HG03354 (cell line): ENCODE measurements around the gene TRERF1.

Source experiments
- ATAC-seq: cut with Tn5 transposase; IDR thresholded peaks from one replicate; pipeline ENCODE4 v1.9.1; 2021; ENCODE audit warnings: mild to moderate bottlenecking; ENCODE audit not compliant: unreplicated experiment, poor library complexity, severe bottlenecking

Gene TRERF1

DNA sequence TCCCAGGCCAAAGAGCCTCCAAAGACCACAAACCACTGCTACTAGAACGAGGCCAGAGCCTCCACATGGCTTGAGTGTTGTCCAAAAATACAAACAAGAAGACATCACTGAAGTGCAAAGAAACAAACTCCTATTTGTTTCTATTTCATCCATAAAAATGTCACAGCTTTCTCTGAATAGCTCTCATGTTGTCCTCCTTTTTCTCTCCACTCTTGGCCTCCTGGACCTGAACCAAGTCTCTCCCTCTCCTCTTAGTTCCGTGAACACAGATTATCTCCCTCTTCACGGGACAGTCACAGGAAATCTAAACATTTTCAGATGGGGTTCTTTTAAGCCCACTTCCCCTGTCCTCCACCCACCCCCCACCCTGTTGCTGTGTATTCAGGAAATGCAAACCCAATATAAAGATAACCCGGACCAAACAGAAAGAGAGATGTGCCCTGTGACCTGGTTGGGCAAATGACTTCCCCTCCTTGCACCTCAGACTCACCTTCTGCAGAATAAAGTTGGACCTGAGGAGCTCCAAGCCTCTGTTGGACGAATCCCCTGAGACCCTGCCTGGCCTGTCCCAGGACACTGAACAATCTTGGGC, 158.2 kb downstream of the TRERF1 start:
- no peak for ATAC-seq

DNA sequence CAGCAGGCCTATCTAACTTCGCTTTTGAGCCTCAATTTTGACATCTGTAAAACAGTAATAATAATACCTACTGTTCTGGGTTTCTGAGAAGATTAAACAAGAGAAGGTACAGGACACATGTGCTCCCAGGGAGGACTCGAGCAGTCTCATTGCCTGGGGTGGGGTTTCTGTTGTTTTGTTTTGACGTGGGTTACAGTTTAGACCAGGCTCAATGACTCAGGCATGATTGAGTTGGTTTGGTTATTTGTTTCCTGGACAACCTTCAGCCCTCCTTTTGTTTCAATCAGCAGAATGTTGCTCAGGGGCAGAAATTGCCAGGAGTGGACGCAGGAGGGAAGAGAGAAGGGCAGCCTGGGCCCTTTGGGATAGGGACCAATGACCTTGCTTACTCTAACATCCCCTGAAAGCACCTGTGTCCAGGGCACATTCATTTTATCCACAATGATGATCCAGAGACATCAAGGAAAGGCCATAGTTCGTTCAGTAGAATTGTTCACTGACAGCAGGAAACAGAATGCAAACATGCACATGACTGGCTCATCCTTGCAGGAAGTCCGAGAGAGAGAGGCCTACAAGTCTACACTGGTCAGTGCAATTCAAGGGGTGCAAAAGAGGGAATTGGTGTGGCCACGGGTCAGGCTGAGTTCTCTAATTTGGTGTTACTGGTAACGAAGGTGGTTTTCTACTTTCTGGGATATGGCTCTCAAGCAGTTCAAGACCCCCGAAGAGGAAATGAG, 159.6 kb downstream of the TRERF1 start:
- ATAC-seq, result no peak

DNA sequence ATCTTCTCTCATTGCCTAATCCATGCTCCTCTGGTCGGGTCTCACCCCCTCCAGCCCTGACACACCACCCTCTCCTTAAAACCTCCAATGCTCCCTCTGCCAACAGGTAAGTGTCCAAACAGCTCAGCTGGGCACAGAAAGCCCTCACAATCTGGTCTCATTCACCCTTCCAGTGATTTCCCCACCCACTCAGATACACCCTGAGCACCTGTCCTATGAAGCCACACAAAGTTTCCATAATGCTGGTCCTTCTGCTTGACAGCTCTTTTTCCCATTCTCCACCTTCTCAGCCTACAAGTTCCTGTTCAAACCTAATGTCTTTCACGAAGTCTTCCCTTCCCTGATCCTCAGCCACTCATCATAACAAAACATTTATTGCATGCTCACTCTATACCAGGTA, 164.0 kb downstream of the TRERF1 start:
- ATAC-seq, result no peak

GRCh38 chr6:42281570-42281969, 170.2 kb downstream of the TRERF1 start:
- no peak for ATAC-seq

DNA sequence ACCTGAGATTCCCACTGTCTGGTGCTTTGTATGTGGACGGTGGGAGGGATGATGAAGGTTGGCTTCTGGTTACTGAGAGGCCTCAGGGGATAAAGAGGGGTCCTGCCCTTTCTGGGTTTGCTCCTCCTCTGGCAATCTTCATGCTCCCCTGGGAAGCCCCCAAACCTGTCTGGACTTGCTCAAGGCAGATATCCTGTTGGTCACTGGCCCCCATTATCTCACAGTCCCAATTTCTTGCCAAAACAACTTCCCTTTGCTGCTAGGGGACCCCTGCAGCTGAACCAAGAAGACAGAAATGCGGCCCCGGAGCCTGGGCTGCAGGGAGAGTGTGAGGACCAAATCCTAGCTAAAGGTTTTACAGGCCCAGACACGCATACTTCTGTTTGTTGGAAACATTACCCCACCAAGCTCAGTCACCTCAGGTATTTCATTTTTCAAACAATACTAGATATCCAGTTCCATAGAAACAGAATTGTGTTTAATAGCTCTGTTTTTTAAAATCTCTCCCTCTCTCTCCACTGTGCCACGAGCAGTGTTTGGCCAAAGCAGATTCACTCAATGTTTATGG, 170.7 kb downstream of the TRERF1 start:
- no peak for ATAC-seq

- ATAC-seq, result no peak
Measured at GRCh38 chr6:42279966-42280629, 171.6 kb downstream of the TRERF1 start.

DNA sequence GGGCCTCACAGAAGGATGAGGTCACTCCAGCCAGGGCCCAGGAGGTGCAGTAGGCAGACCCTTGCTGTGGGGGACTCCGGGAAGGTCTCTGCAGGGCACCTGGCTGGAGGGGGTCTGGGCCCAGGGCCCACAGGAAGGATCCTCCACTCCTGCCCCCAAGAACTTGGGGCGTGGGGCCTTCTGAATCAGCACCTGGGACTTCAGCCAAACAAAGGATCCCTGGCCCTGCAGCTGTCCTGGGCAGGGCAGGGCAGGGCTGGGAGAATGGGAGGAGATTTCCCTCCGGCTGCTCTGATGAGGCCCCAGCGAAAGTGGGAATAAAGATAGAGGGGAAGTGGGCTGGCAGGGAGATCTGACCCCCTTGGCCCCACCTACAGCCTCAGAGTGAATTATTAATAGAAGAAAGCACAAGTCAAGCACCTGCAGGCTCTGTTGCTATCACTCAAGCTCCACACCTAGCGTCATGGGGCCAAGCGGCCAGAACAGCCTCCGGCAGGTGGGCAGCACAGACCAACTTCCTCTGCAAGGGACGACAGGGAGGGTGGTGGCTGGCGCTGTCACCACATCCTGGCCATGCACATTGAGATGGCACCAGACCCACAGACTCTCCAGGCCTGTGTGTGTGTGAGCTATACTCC, 172.5 kb downstream of the TRERF1 start:
- no peak for ATAC-seq

GRCh38 chr6:42278131-42278853, 173.4 kb downstream of the TRERF1 start:
- no peak for ATAC-seq

DNA sequence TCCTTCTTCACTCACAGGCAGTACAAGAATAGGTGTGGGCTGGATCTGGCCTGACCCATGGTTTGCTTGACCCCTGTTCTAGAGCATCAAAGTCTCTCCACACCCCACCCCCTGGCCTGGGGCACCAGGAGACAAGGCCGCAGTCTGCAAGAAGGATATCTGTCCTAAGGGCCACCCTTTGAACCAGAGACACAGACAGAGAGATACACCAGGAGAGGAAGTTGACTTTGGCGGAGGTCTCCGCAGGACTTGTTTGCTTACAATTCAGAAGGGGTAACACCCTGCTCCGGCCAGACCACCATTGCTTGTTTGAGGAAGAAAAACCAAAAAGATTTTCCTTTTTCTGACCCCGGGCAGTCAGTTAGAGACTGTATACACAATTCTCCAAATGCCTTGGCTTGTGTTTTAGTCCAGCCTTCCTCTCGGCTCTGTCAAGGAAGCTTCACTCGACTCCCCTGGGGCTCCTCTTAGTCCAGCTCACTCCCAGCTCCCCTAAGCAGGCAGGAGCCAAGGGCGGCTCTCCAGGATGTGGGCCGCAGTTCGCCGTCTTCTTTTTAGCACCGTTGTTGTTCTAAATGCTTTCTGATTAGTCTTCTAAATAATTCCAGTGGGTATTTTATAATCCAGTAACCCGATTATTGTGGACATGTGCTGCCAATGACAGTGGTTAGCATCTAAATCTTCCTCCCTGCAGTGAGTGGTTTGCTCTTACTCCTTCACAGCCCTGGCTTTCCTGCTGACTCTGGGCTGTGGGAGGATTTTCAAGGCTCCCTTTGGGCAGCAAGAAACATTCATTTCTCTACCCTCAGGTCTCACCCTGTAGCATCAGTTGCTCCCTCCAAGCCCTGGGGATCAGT, 175.5 kb downstream of the TRERF1 start:
- ATAC-seq, result no peak

- no peak for ATAC-seq
Measured at GRCh38 chr6:42275376-42276033, 176.2 kb downstream of the TRERF1 start.

- no peak for ATAC-seq
Measured at GRCh38 chr6:42274898-42275297, 176.8 kb downstream of the TRERF1 start.

GRCh38 chr6:42271834-42272805, 179.6 kb downstream of the TRERF1 start:
- ATAC-seq, result no peak

DNA sequence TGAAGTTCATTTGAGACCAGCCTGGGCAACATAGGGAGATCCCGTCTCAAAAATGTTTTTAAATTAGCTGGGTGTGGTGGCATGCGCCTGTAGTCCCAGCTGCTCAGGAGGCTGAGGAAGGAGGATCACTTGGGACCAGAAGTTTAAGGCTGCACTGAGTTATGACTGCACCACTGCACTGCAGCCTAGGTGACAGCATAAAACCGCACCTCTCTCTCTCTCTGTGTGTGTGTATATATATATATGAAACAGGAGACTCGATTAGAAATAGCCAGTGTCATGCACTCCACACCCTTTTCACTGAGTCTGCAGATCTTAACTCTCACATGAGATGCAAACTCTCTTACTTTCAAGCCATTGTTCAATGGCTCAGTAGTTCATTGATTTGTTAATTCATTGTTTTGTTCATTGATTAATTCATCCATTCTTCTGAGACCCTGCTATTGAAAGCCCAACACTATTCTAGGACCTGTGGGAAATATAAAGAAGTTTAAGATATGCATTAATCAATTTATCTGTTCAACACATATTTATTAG, 181.7 kb downstream of the TRERF1 start:
- ATAC-seq, result peak; percentile 40

GRCh38 chr6:42269553-42269952, 182.2 kb downstream of the TRERF1 start:
- peak; percentile 93 for ATAC-seq

- no peak for ATAC-seq
Measured at GRCh38 chr6:42268835-42269204, 182.9 kb downstream of the TRERF1 start.

DNA sequence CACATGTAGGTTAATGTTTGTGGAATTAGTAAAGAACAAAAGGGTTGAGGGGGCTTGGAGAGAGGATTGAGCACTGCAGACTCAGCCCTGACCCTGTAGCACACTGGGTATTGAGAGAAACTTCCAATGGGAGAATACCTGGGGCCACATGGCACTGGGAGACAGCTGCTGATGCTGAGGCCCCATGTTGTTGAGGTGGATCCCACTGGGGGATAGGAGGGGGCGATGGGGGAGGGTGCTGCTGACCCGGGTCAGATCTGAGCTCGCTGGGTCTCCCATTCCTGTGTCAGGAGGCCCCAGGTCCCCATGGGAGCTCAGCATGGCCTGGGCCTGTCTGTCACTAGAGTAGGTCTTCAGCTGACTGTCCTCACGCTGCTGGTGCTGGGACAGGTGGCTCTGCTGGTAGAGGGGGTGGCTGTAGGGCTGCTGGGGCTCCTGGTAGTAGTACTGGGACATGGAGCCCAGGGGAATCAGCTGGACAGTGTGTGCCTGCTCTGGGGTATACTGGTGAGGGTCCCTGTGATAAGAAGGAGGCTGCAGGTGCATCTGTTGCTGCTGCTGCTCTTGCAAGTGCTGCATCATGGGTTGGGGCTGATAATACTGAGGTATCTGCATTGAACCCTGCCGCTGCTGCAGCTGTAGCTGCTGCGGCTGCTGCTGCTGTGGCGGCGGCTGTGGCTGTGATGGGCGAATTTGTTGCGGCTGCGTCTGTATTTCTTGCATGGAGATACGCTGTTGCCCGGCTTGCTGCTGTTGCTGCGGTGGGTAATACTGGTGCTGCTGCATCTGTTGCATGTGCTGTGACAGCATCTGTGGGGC, 183.5 kb downstream of the TRERF1 start:
- ATAC-seq, result no peak
